Activated naive CD4-positive, alpha-beta T cell treated with Interleukin-2 at 50 U/mL for 16 hours (primary cell): Measurements from ENCODE around the gene BTBD2.

Experiments
- DNase-seq: peaks from one replicate; pipeline ENCODE4 v3.0.0-alpha.2; 2020

The BTBD2 gene

GRCh38 chr19:1936916-1937610 lies 78.5 kb downstream of the BTBD2 start:
- no peak for DNase-seq

- no peak for DNase-seq
Measured at GRCh38 chr19:1936430-1936829, 79.1 kb downstream of the BTBD2 start.

- peak; percentile 6 for DNase-seq
Measured at GRCh38 chr19:1935484-1936208, 79.9 kb downstream of the BTBD2 start.
